Measurements from ENCODE around the gene ZNF536. TPM values are rescaled to one million over a fixed set of nuclear protein-coding genes. Genes with fewer than 3 reads are reported as not detected.

Gene ZNF536
- total RNA-seq, 1 donor from 2014 or later: 0.75 TPM

DNA sequence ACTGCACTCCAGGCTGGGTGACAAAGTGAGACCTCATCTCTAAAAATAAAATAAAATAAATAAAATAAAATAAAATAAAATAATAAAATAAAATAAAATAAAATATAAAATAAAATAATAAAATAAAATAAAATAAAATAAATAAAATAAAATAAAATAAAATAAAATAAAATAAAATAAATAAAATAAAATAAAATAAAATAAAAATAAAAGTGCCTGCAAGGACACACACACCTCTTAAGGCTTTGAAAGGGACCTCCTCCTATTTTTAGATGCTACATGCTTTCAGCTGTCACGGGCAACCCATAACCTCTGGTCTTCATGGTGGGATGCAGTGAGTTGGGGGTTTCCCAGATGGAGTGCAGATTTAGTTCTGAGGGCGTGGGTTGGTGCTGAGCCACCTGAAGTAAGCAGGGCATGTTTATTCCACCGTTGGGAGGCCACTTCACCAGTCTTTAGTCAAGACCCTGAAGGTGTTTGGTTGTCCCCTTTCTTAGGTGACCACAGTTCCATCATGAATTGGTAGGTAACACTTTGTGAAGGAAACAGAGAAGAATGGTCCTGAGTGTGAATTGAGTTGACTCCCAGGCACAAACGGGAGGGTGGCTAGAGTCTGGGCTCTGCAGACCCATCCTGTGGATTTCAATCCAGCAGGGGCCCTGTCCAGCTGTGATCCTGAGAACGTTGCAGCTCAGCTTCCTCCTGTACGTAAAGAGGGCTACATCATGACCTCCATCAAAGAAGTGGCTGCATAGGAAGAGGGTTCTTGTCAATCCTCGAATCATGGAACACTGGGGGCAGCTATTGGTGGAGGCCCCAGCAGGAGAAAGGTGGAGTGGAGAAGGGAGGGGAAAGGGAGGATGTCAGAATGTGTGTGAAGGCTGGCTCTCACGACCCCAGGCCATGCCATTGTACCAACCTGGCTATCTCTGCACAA is 234.2 kb downstream of the ZNF536 start:
- DNase-seq (ENCODE audit: low read depth): no peak
